ENCODE results near the gene TBC1D10B.
"Not testable (repeated sequence)": the region's sequence is repeated elsewhere in the genome, so short reads cannot be mapped to it uniquely, and the experiment has no call there.

- not testable (repeated sequence) for TF ChIP-seq CTCF (IDR thresholded peaks at IDR 0.05; ENCODE audit: poor library complexity); EZH2phosphoT487 (IDR thresholded peaks at IDR 0.05; ENCODE audit: low read depth, severe bottlenecking, unreplicated experiment)
These were observed 61.0 kb downstream of the TBC1D10B start for GRCh38 chr16:30309255-30309654.

All from hepatocyte (in vitro differentiated cells).